Hepatocyte (in vitro differentiated cells): Measurements from ENCODE around the gene ABHD4. TPM values are rescaled to one million over a fixed set of nuclear protein-coding genes. Genes with fewer than 3 reads are reported as not detected.

ENCODE experiments used
- DNase-seq: peaks from one replicate; pipeline ENCODE4 v3.0.0-alpha.2; 2016; ENCODE audit warnings: low spot score
- H2AFZ ChIP-seq: fragments of 200-600 bp; sonication (generic); 2 replicates; pipeline ENCODE4 v1.6.0; 2016; ENCODE audit warnings: antibody characterized with exemption, mild to moderate bottlenecking
- H3K27ac ChIP-seq: fragments of 200-600 bp; sonication (generic); 2 replicates; pipeline ENCODE4 v1.5.1; 2016; ENCODE audit warnings: mild to moderate bottlenecking
- H3K27me3 ChIP-seq: fragments of 200-600 bp; sonication (generic); 2 replicates; pipeline ENCODE4 v1.6.1; 2016
- H3K36me3 ChIP-seq: fragments of 200-600 bp; sonication (generic); replicated peaks from 2 replicates; pipeline ENCODE4 v1.5.1; 2016; ENCODE audit warnings: low read depth; ENCODE audit not compliant: insufficient read depth
- H3K4me1 ChIP-seq: fragments of 200-600 bp; sonication (generic); 2 replicates; pipeline ENCODE4 v1.5.1; 2016; ENCODE audit warnings: mild to moderate bottlenecking, moderate library complexity; ENCODE audit not compliant: insufficient read depth
- H3K4me2 ChIP-seq: fragments of 200-600 bp; sonication (generic); 2 replicates; pipeline ENCODE4 v1.6.0; 2016
- H3K4me3 ChIP-seq: fragments of 200-600 bp; sonication (generic); 2 replicates; pipeline ENCODE4 v1.5.1; 2016; ENCODE audit warnings: mild to moderate bottlenecking
- H3K79me2 ChIP-seq: fragments of 200-600 bp; sonication (generic); 2 replicates; pipeline ENCODE4 v1.6.0; 2017; ENCODE audit warnings: mild to moderate bottlenecking
- H3K9me2 ChIP-seq: fragments of 200-600 bp; sonication (generic); replicated peaks from 2 replicates; pipeline ENCODE4 v1.6.0; 2017; ENCODE audit warnings: mild to moderate bottlenecking; ENCODE audit not compliant: insufficient read depth
- H3K9me3 ChIP-seq: fragments of 200-600 bp; sonication (generic); 2 replicates; pipeline ENCODE4 v1.5.1; 2016; ENCODE audit warnings: low read depth, mild to moderate bottlenecking
- H4K20me1 ChIP-seq: fragments of 200-600 bp; sonication (generic); 2 replicates; pipeline ENCODE4 v1.6.0; 2016; ENCODE audit warnings: mild to moderate bottlenecking; ENCODE audit not compliant: insufficient read depth, poor library complexity, severe bottlenecking
- CTCF ChIP-seq: fragments of 200-600 bp; sonication (generic); IDR thresholded peaks from 2 replicates; pipeline ENCODE4 v1.5.1; 2016; ENCODE audit warnings: antibody characterized with exemption, mild to moderate bottlenecking; ENCODE audit not compliant: poor library complexity
- EZH2 ChIP-seq: fragments of 200-600 bp; sonication (generic); IDR thresholded peaks from 2 replicates; pipeline ENCODE4 v1.6.1; 2016; ENCODE audit warnings: antibody characterized with exemption, mild to moderate bottlenecking, borderline replicate concordance
- EZH2phosphoT487 ChIP-seq: fragments of 200-600 bp; sonication (generic); IDR thresholded peaks from one replicate; pipeline ENCODE4 v1.6.1; 2018; ENCODE audit warnings: antibody characterized with exemption, mild to moderate bottlenecking, low read depth, moderate library complexity; ENCODE audit not compliant: unreplicated experiment, severe bottlenecking
- WGBS: methylation state at CpG from one replicate; pipeline ENCODE4 v1.1.6; 2016; ENCODE audit warnings: low lambda C conversion rate; ENCODE audit errors: missing lambda C conversion rate; 5-methylcytosine and 5-hydroxymethylcytosine counted together
- polyA plus RNA-seq: library from polyadenylated mRNA; unstranded; fragments of >200 nt; fragmentation: Nextera tagmentation; extraction: Ambion mirVana; gene quantifications from 2 replicates; pipeline ENCODE4 v1.2.1, GENCODE V29; 2016
- total RNA-seq: library from RNA; depleted of rRNA; stranded (reverse); fragments of >200 nt; gene quantifications from 2 replicates; pipeline ENCODE4 v1.2.3, GENCODE V29; 2014

Gene ABHD4
- total and polyA plus RNA-seq, 2 experiments from 2014 or later = 30.7 to 49.8 TPM

- H3K4me1 ChIP-seq = peaks cover 26% of the 10 kb centered on the region
- H3K27ac ChIP-seq = peak overlapping the region; percentile 6
- H2AFZ ChIP-seq = no peak overlapping the region
- peaks cover 47% of the 10 kb centered on the region for H3K79me2 ChIP-seq
- TF ChIP-seq EZH2 = no peak
- no peak for TF ChIP-seq CTCF
- no peak for TF ChIP-seq EZH2phosphoT487
- 95% methylated on average over 1 of the region's 1 CpG for WGBS
- H3K4me2 ChIP-seq = no peak overlapping the region
- H4K20me1 ChIP-seq = no peaks in the 10 kb centered on the region
- no peaks in the 10 kb centered on the region for H3K9me2 ChIP-seq
- DNase-seq = no peak
- no peaks in the 10 kb centered on the region for H3K9me3 ChIP-seq
- no peak overlapping the region for H3K4me3 ChIP-seq
- no peaks in the 10 kb centered on the region for H3K36me3 ChIP-seq
- H3K27me3 ChIP-seq = no peaks in the 10 kb centered on the region
Measured at GRCh38 chr14:22567437-22567836, 30.7 kb upstream of the ABHD4 start.

GRCh38 chr14:22569106-22569736, 28.9 kb upstream of the ABHD4 start:
- Histone ChIP-seq H2AFZ (no peak overlapping the region), H3K4me1 (peaks cover 22% of the 10 kb centered on the region), H3K27ac (no peak overlapping the region), H3K4me3 (no peak overlapping the region), H3K27me3 (no peaks in the 10 kb centered on the region), H3K9me3 (no peaks in the 10 kb centered on the region), H3K9me2 (no peaks in the 10 kb centered on the region), H4K20me1 (no peaks in the 10 kb centered on the region), H3K4me2 (no peak overlapping the region), H3K79me2 (peaks cover 48% of the 10 kb centered on the region), H3K36me3 (no peaks in the 10 kb centered on the region)
- no peak for DNase-seq
- no peak for TF ChIP-seq EZH2
- TF ChIP-seq CTCF = no peak
- no peak for TF ChIP-seq EZH2phosphoT487
- WGBS = 93% methylated on average over 6 of the region's 6 CpGs

GRCh38 chr14:22569737-22570131, 28.4 kb upstream of the ABHD4 start:
- WGBS = 82% methylated on average over 3 of the region's 3 CpGs
- Histone ChIP-seq H3K9me3 (no peaks in the 10 kb centered on the region), H3K9me2 (no peaks in the 10 kb centered on the region), H4K20me1 (no peaks in the 10 kb centered on the region), H3K36me3 (no peaks in the 10 kb centered on the region), H3K27me3 (no peaks in the 10 kb centered on the region), H3K4me3 (no peak overlapping the region), H3K4me2 (no peak overlapping the region), H3K79me2 (peaks cover 52% of the 10 kb centered on the region), H3K4me1 (peaks cover 22% of the 10 kb centered on the region), H2AFZ (no peak overlapping the region), H3K27ac (peak overlapping the region; percentile 25)
- no peak for TF ChIP-seq EZH2
- no peak for TF ChIP-seq EZH2phosphoT487
- no peak for TF ChIP-seq CTCF
- DNase-seq = no peak
